ENCODE measurements around the gene P2RY1.

P2RY1 gene

DNA sequence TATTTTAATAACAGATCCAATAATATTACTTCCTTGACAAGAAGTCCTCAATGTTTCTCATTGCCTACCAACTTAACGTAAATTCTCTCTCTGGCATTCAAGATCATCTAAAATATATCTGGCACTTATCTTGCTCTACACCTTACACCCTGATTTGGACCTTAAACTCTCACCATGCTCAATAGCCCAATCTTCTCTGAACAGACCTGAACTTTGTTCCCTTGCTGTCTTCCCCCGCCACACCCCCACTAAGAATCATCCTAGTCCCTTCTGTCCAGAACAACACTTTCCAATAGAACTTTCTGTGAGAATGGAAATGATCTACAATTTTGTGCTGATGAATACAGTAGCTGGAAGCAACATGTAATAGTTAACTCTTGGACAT lies 44.9 kb downstream of the P2RY1 start:
- Mint-ChIP-seq H3K4me3 (no peak overlapping the region), H3K27me3 (ENCODE audit: low read depth, poor library complexity) (peaks cover 7% of the 10 kb centered on the region), H3K36me3 (ENCODE audit: low read depth) (no peaks in the 10 kb centered on the region), H3K9me3 (peaks cover 2% of the 10 kb centered on the region), H3K4me1 (no peaks in the 10 kb centered on the region), H3K27ac (no peak overlapping the region)
- TF ChIP-seq, protein P1, sequence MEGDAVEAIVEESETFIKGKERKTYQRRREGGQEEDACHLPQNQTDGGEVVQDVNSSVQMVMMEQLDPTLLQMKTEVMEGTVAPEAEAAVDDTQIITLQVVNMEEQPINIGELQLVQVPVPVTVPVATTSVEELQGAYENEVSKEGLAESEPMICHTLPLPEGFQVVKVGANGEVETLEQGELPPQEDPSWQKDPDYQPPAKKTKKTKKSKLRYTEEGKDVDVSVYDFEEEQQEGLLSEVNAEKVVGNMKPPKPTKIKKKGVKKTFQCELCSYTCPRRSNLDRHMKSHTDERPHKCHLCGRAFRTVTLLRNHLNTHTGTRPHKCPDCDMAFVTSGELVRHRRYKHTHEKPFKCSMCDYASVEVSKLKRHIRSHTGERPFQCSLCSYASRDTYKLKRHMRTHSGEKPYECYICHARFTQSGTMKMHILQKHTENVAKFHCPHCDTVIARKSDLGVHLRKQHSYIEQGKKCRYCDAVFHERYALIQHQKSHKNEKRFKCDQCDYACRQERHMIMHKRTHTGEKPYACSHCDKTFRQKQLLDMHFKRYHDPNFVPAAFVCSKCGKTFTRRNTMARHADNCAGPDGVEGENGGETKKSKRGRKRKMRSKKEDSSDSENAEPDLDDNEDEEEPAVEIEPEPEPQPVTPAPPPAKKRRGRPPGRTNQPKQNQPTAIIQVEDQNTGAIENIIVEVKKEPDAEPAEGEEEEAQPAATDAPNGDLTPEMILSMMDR (IDR thresholded peaks at IDR 0.05): no peak
- DNase-seq: no peak

- no peak overlapping the region for H3K4me3 Mint-ChIP-seq
- no peaks in the 10 kb centered on the region for H3K4me1 Mint-ChIP-seq
- H3K36me3 Mint-ChIP-seq (ENCODE audit: low read depth): no peaks in the 10 kb centered on the region
- H3K27me3 Mint-ChIP-seq (ENCODE audit: low read depth, poor library complexity): peaks cover 5% of the 10 kb centered on the region
- H3K27ac Mint-ChIP-seq: no peak overlapping the region
- no peaks in the 10 kb centered on the region for H3K9me3 Mint-ChIP-seq
- DNase-seq: no peak
- TF ChIP-seq, protein P1 (IDR thresholded peaks at IDR 0.05): no peak
Observed at GRCh38 chr3:152885076-152885475, 50.1 kb downstream of the P2RY1 start.
